ENCODE data around the gene PTPN1.

The PTPN1 gene

DNA sequence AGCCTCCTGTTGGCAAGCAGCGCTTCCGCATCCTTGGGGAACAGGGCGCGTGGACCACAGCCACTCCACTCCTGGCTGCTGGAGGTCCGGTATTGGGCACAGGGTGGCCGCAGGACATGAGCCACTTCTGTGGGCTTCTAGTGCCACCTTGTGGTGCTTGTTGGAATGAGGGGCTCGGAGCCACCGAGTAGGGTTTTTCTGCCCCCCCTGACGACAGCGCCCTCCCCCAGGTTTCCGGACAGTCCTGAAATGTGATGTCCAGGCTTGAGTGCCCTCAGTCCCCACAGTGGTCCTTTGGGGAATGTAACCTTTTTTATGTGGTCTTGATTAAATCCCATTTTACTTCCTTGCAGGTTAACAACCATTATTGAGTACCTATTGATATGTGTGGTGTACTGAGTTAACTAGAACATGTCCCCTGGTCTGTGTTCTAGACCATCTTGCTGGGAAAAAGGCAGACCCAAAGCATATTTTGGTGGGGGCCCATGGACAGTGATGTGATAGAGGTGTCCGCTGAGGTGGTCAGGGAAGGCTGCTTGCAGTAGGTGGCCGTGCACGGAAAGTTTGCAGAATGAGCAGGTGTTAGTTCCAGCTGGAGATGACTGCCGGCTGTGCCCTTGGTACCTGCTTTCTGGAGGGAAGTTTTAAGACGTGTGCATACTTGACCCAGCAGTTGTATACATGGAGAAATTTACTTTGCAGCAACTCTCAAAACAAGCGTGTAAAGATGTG, 70.0 kb downstream of the PTPN1 start:
- DNase-seq, result peak; percentile 81

- no peak for DNase-seq
These were observed 70.8 kb downstream of the PTPN1 start for GRCh38 chr20:50580842-50581544.

DNA sequence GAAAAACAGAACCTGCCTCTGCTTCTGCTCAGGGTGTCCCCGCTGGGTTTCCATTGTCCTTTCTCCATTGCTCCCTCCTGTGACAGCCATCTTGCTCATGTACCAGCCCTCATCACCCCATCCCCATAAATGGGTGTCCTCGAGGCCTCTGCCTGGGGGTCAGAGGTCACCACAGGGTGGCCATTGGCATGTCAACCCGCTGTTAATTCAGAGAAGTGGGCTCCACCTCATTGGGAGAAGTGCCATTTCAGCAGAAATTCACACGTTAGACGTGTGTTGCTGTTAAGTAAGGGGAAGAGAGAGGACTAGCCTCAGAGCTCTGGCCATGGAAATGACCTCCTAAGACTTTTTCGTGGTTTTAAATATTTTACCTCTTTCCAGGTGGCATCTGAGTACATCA, 71.9 kb downstream of the PTPN1 start:
- DNase-seq, result no peak

- no peak for DNase-seq
These were observed 72.5 kb downstream of the PTPN1 start for GRCh38 chr20:50582591-50583234.

GRCh38 chr20:50583442-50584150, 73.4 kb downstream of the PTPN1 start:
- no peak for DNase-seq

GRCh38 chr20:50584687-50585086, 74.5 kb downstream of the PTPN1 start:
- DNase-seq, result no peak

- no peak for DNase-seq
These were observed 75.0 kb downstream of the PTPN1 start for GRCh38 chr20:50585214-50585613.

DNA sequence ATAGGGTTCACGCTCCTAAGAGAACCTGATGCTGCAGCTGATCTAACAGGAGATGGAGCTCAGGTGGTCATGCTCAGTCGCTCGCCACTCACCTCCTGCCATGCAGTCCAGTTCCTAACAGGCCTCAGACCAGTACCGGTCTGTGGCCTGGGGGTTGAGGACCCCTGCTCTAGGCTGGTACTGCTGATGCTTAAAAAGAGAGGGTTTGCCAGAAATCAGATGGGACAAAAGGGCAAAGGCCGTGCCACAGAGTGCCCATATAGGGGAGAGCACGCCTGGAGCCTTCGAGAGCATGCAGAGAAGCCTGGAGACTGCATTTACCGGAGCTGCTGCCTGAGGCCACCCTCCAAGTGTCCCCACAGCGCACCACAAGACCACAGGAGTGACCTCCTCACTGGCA, 75.5 kb downstream of the PTPN1 start:
- DNase-seq, result no peak

- no peak for DNase-seq
These were observed 76.5 kb downstream of the PTPN1 start for GRCh38 chr20:50586531-50587232.

DNA sequence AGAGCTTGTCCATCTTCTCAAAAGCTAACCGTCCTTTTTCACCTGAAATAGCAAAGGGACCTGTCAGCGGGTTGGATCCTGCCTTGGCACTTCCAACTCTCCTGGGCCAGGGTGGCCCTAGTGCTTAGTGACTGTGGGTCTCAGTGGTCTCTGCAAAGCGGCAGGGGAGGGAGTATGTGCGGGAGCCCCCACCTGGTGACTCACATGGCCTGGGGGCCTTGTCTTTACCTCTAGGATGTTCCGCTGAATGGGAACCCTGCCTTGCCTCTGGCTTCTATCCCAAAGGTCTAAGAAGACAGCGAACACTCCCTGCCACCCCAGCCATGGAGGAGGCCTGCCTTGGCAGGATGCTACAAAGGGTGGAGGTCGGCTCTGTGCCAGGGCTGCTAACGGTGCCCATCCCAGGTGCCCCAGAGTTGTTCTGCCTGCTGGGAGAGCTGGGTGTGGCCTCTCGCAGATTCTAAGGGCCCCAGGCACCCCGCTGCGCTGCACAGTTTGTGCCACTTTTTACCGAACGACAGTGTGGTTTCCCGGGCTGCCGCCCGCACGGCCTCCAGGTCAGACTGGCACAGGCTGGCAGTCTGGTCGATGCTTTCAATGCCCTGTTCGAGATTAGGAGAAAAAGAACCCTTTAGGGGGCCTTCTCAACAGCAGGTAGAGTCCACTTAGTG, 77.2 kb downstream of the PTPN1 start:
- no peak for DNase-seq

GRCh38 chr20:50588034-50588736, 78.0 kb downstream of the PTPN1 start:
- peak; percentile 96 for DNase-seq

- no peak for DNase-seq
These were observed 79.6 kb downstream of the PTPN1 start for GRCh38 chr20:50589548-50590347.

DNA sequence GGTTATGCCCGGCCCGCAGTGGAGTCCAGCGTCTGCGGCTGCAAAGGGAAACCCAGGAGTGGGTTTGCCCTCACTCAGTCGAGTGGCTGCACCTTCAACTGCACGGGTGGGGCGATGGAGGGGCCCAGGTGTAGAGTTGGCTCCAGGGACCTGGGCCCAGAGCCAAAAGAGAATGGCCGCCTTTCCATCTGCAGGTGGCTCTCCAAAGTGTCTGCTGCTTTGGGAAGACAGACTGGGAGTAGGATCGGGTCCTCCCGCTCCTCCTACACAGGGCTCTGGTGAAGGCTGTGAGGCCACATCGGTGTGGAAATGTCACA, 80.1 kb downstream of the PTPN1 start:
- DNase-seq, result no peak

- no peak for DNase-seq
These were observed 81.2 kb downstream of the PTPN1 start for GRCh38 chr20:50591233-50591852.

DNA sequence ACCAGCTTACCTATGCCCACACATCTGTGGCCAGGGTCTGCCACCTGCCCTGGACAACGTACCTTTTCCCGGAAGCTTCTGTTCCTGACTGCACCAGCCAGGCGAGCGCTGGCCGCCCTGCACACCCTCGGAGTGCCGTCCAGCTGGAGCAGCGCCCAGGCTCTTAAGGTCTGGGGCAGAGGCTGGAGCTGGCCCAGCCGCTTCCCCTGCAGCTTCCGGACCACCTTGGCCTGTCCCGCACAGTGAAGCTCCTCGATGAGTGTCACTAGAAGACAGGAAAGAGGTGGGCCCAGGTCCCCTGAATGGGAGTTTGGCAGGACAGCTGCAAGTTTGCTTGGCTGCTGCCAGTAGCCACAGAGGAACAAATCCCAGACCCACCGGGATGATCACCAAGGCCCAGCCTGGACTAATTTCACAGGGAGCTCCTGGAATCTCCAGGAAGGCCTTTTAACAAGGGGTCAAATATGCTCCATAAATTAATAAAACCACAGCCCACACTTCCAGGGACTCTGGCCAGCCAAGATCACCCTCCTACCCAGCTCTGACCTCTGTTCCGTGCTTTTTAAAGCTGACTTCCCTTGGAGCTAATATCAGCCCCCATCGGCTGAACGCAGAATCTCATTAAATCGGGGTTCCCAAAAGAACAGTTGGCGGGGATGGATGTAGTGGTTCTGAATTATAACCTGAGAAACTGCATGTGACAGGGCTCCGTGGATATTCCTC, 82.3 kb downstream of the PTPN1 start:
- DNase-seq, result no peak

GRCh38 chr20:50593005-50593335, 82.8 kb downstream of the PTPN1 start:
- DNase-seq, result no peak

- no peak for DNase-seq
These were observed 84.0 kb downstream of the PTPN1 start for GRCh38 chr20:50594231-50594590.

DNA sequence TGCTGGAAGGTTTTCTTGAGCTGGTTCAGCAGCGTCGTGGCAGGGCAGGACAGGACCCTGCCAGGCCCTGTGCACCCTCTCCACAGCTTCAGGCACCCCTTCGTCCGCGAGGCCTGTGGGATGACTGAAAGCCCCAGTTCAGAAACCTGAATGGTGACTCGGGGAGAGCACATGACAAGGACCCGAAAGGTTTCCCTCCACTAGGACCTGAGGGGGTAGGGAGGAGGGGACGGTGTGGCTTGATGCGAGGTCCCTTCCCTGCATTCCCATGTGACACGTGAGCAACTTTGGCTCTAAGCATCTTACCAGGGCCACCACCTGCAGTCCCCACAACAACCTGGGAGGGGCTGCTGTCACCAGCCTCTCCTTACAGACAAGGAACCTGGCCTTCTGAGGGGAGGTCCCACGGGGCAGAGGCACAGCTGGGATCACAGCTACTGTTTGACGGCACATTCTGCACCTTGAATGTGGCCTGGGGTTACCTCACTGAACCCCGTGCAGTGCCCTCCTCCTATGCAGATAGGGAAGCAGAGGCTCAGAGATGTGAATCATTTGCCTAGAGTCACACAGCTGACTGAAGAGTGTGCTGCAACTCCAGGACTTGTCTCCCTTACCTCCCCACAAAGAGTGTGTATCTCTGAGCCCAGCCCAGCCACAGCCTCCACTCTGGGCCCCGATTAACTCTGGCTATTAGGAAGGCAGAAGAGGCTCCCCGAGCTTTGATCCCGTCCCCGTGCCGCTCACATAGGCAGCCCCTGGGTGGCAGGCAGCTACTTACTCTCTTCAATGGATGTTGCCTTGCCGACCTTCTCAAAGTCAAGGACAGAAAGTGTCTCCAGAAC, 84.6 kb downstream of the PTPN1 start:
- peak; percentile 59 for DNase-seq

DNA sequence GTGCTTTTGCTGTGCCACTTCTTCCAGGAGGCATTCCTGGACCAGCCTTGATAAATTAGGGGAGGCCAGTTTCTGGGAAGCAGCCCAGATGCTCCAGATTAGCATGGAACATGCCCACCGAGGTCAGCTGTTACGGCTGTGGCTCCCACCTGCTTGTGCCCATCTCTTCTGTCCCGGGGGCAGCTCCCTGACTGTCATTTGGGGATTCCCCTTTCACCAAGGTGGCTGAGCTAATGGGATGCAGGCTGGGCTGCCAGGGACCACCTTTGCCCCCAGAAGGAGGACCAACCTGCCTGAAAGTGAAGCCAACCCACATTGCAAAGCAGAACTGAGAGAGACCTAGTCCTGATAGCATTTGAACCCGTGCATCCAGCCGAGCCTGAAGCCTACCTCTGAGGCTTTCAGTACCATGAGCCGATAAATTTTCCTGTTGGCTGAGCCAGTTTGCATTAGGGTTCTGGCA, 85.3 kb downstream of the PTPN1 start:
- DNase-seq, result no peak
